GM12878 (cell line): ENCODE results near the gene CCNB1. TPM values are rescaled to one million over a fixed set of nuclear protein-coding genes. Genes with fewer than 3 reads are reported as not detected.

Experiments used
- CHD1 ChIP-seq: IDR thresholded peaks from 2 replicates; pipeline ENCODE4 v1.6.1; 2012; ENCODE audit warnings: low read depth, low read length, improper control_type of control experiment
- EED ChIP-seq: sonication (generic); IDR thresholded peaks from 2 replicates; pipeline ENCODE4 v1.6.1; 2016; ENCODE audit warnings: antibody characterized with exemption, low read depth
- GATAD2B ChIP-seq: fragments of 450-650 bp; conservative IDR thresholded peaks from 2 replicates; pipeline ENCODE4 v1.6.1; 2017; ENCODE audit warnings: low read depth, mild to moderate bottlenecking, moderate library complexity
- JUND ChIP-seq: IDR thresholded peaks from 2 replicates; pipeline ENCODE4 v1.6.1; 2012; ENCODE audit warnings: low read depth, mild to moderate bottlenecking, low read length, improper control_type of control experiment, moderate library complexity
- MAX ChIP-seq: IDR thresholded peaks from 2 replicates; pipeline ENCODE4 v1.6.1; 2012; ENCODE audit warnings: low read depth, low read length, improper control_type of control experiment
- MXI1 ChIP-seq: fragments of 150-350 bp; IDR thresholded peaks from 2 replicates; pipeline ENCODE4 v1.6.1; 2011; ENCODE audit warnings: low read depth, mild to moderate bottlenecking, inconsistent platforms, low read length, improper control_type of control experiment
- NFIC ChIP-seq: IDR thresholded peaks from 2 replicates; pipeline ENCODE4 v1.6.1; 2012; ENCODE audit warnings: low read depth, mild to moderate bottlenecking, inconsistent platforms, low read length, moderate library complexity
- NR2C1 ChIP-seq: fragments of 450-650 bp; IDR thresholded peaks from 2 replicates; pipeline ENCODE4 v1.6.1; 2017; ENCODE audit warnings: antibody characterized with exemption, mild to moderate bottlenecking, moderate library complexity
- NR2F1 ChIP-seq: fragments of 450-650 bp; conservative IDR thresholded peaks from 2 replicates; pipeline ENCODE4 v1.6.1; 2017; ENCODE audit warnings: mild to moderate bottlenecking
- PML ChIP-seq: IDR thresholded peaks from 2 replicates; pipeline ENCODE4 v1.6.1; 2012; ENCODE audit warnings: low read length, inconsistent platforms
- POLR2A ChIP-seq: IDR thresholded peaks from 2 replicates; pipeline ENCODE4 v1.6.1; 2011; ENCODE audit warnings: low read depth, mild to moderate bottlenecking, low read length
- SIX5 ChIP-seq: IDR thresholded peaks from 2 replicates; pipeline ENCODE4 v1.6.1; 2011; ENCODE audit warnings: mild to moderate bottlenecking, low read depth, low read length, moderate library complexity; ENCODE audit not compliant: severe bottlenecking
- SREBF1 ChIP-seq: IDR thresholded peaks from 2 replicates; pipeline ENCODE4 v1.6.1; 2012; ENCODE audit warnings: mild to moderate bottlenecking, low read length
- STAT1 ChIP-seq: fragments of 450-650 bp; conservative IDR thresholded peaks from 2 replicates; pipeline ENCODE4 v1.6.1; 2014; ENCODE audit warnings: antibody characterized with exemption, mild to moderate bottlenecking
- TARDBP ChIP-seq: IDR thresholded peaks from 2 replicates; pipeline ENCODE4 v1.6.1; 2016; ENCODE audit warnings: borderline replicate concordance
- TCF12 ChIP-seq: IDR thresholded peaks from 2 replicates; pipeline ENCODE4 v1.6.1; 2011; ENCODE audit warnings: low read depth, mild to moderate bottlenecking, low read length
- USF1 ChIP-seq: IDR thresholded peaks from 2 replicates; pipeline ENCODE4 v1.6.1; 2011; ENCODE audit warnings: borderline replicate concordance, low read depth, mild to moderate bottlenecking, moderate library complexity, mixed read lengths, low read length; ENCODE audit not compliant: insufficient read depth; ENCODE audit errors: extremely low read length
- WRNIP1 ChIP-seq: IDR thresholded peaks from 2 replicates; pipeline ENCODE4 v1.6.1; 2011; ENCODE audit warnings: low read depth, low read length, improper control_type of control experiment, borderline replicate concordance
- ZBED1 ChIP-seq: IDR thresholded peaks from 2 replicates; pipeline ENCODE4 v1.6.1; 2016; ENCODE audit warnings: borderline replicate concordance
- ZNF207 ChIP-seq: fragments of 450-650 bp; IDR thresholded peaks from 2 replicates; pipeline ENCODE4 v1.6.1; 2014; ENCODE audit warnings: antibody characterized with exemption, mild to moderate bottlenecking, borderline replicate concordance
- ZNF24 ChIP-seq: fragments of 450-650 bp; IDR thresholded peaks from 2 replicates; pipeline ENCODE4 v1.6.1; 2017; ENCODE audit warnings: antibody characterized with exemption, mild to moderate bottlenecking
- ZSCAN29 ChIP-seq: fragments of 450-650 bp; IDR thresholded peaks from 2 replicates; pipeline ENCODE4 v1.6.1; 2017; ENCODE audit warnings: mild to moderate bottlenecking, moderate library complexity
- polyA plus RNA-seq, 11 experiments: library from polyadenylated mRNA; depleted of rRNA in 4 of 11; unstranded in 6 of 11; stranded (reverse) in 5 of 11; fragments of >200 nt; fragmentation: Nextera tagmentation in 4 of 11; fragmentation: Illumina TruSeq in 1 of 11; extraction: Ambion mirVana in 4 of 11; extraction: Trizol in 1 of 11; gene quantifications; 1 replicate in 1 of 11; 2 replicates in 10 of 11; pipeline versions ENCODE4 v1.2.1 to v1.2.3, GENCODE V29; 2011 to 2016; ENCODE audit warnings: inconsistent platforms in 2 of 11, missing spikeins in 2 of 11, low read depth in 1 of 11
- total RNA-seq, 4 experiments: library from RNA; depleted of rRNA in 3 of 4; stranded (reverse); fragments of >200 nt in 3 of 4; fragmentation: Illumina TruSeq in 1 of 4; extraction: Trizol in 1 of 4; gene quantifications; 2 replicates each; pipeline versions ENCODE4 v1.2.1 to v1.2.3, GENCODE V29; 2013 to 2021
- TF ChIP-seq, protein P1 (sequence below): fragments of 450-650 bp; IDR thresholded peaks from 2 replicates; pipeline ENCODE4 v1.6.1; 2016; ENCODE audit warnings: mild to moderate bottlenecking
- TF ChIP-seq, protein P2 (sequence below): fragments of 450-650 bp; IDR thresholded peaks from 2 replicates; pipeline ENCODE4 v1.6.1; 2018; ENCODE audit warnings: borderline replicate concordance, mild to moderate bottlenecking; ENCODE audit not compliant: partially characterized antibody

CCNB1 gene
- total and polyA plus RNA-seq, 10 of the 15 experiments (the other 5 are each of a cell fraction or from before 2014, with no cell fraction given): 148 to 403 (median 210) TPM

DNA sequence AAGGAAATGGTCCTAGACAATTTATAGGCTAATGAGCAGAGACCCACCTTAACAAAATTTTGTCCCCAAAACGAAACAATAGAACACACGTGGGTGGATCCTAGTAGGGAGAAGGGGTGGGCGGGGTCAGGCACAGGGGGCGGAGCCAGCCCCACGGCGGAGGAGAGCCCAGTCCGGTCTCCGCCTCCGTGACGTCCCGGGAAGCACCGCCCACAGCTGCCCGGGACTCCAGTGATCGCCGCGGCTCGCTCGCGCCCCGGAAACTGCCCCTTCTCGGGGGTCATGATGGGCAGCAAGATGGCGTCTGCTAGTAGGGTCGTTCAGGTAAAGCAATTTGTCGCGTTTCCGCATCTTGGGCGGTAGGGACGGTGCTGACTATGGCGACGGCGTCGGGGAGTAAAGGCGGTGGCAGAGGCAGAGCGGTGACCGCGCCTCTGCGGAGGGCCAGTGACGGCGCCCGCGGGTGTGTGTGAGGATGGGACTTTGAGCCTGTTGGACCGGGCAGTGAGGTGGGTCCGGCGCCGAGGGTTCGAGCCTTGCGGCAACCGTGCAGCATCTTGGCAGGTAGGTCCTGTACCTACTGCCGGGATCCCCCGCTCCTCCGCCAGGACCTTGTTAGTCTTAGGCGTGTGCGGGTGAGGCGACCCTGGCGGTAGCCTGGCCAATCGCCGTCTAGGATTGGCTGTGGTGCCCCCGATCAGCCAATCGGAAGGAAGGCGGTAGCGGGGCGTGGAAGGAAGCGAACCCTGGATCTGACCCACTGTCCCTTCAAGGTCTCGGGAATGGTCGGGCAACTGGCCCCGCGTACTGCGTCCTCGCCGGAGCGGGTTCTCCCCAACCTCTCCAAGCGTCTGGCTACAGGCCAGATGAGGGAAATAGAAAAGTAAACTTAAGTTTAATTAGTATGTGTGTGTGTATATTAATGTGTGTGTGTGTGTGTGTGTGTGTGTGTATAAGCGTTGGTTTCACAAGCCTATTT lies 50.9 kb downstream of the CCNB1 start (continued):
- TF ChIP-seq JUND: no peak
- TF ChIP-seq EED: 0 out of 2 replicates have a peak, but pooled peaks have one; percentile 28
- TF ChIP-seq ZSCAN29: no peak
- TF ChIP-seq GATAD2B: peak; percentile 91
- no peak for TF ChIP-seq NFIC
- TF ChIP-seq MAX: peak; percentile 44; the same call in 1 of the 2 replicates
- peak; percentile 85 for TF ChIP-seq STAT1
- TF ChIP-seq, protein P1, sequence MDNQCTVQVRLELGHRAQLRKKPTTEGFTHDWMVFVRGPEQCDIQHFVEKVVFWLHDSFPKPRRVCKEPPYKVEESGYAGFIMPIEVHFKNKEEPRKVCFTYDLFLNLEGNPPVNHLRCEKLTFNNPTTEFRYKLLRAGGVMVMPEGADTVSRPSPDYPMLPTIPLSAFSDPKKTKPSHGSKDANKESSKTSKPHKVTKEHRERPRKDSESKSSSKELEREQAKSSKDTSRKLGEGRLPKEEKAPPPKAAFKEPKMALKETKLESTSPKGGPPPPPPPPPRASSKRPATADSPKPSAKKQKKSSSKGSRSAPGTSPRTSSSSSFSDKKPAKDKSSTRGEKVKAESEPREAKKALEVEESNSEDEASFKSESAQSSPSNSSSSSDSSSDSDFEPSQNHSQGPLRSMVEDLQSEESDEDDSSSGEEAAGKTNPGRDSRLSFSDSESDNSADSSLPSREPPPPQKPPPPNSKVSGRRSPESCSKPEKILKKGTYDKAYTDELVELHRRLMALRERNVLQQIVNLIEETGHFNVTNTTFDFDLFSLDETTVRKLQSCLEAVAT: peak; percentile 67
- TF ChIP-seq NR2F1: peak; percentile 91
- TF ChIP-seq CHD1: peak; percentile 80; the same call in 1 of the 2 replicates
- TF ChIP-seq POLR2A: peak; percentile 97
- TF ChIP-seq SIX5: no peak
- TF ChIP-seq MXI1: peak; percentile 81
- no peak for TF ChIP-seq USF1
- TF ChIP-seq TARDBP: 0 out of 2 replicates have a peak, but pooled peaks have one; percentile 34
- TF ChIP-seq TCF12: peak; percentile 55; the same call in 1 of the 2 replicates
- TF ChIP-seq NR2C1: peak; percentile 81
- TF ChIP-seq ZNF207: peak; percentile 82
- no peak; the same call in 1 of the 2 replicates for TF ChIP-seq SREBF1
- TF ChIP-seq WRNIP1: no peak
- TF ChIP-seq, protein P2, sequence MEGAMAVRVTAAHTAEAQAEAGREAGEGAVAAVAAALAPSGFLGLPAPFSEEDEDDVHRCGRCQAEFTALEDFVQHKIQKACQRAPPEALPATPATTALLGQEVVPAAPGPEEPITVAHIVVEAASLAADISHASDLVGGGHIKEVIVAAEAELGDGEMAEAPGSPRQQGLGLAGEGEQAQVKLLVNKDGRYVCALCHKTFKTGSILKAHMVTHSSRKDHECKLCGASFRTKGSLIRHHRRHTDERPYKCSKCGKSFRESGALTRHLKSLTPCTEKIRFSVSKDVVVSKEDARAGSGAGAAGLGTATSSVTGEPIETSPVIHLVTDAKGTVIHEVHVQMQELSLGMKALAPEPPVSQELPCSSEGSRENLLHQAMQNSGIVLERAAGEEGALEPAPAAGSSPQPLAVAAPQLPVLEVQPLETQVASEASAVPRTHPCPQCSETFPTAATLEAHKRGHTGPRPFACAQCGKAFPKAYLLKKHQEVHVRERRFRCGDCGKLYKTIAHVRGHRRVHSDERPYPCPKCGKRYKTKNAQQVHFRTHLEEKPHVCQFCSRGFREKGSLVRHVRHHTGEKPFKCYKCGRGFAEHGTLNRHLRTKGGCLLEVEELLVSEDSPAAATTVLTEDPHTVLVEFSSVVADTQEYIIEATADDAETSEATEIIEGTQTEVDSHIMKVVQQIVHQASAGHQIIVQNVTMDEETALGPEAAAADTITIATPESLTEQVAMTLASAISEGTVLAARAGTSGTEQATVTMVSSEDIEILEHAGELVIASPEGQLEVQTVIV: peak; percentile 59
- peak; percentile 81 for TF ChIP-seq PML
- no peak for TF ChIP-seq ZNF24
- TF ChIP-seq ZBED1: 0 out of 2 replicates have a peak, but pooled peaks have one; percentile 26
